Islet precursor cell (in vitro differentiated cells): ENCODE data around the gene NMUR1.

Experiments
- DNase-seq: peaks from one replicate; pipeline ENCODE4 v3.0.0-alpha.2; 2018

NMUR1 gene

DNA sequence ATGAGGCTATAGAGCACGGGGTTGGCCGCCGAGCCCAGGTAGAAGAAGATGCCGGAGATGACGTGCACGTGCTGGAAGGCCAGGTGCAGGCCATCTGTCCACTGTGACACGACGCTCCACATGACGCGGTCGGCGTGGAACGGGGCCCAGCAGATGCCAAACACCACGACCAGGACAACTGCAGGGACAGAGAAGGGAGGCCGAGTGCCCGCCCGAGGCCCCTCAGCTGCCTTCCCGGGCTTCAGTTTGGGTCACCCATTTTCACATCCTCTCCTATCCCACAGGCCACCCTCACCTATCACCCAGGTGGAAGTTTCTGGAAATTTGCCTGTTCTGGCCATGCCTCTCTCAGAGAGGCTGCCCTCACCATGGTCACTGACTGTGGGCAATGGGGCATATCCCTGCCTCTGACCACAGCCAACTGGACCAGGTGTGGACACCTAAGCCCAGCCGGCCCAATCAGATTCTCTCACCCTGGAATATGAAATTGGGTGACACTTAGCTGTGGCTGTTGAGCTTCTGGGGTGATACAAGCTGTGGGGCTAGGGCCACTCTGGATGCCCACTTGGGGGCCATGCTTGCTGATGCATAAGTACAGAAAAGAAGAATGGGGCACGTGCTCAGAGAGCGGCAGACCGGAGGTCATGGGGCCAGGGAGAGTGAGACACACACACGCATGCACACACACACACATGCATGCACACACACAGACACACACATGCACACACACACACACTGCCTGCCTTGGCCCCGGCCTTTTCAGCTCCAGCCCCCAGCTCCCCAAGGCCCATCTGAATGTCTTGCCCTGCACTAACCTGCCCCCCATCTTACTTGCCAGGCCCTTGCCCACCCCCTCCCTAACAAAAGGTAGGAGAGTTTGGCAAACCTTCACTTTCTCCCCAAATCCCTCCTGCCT is 4.7 kb downstream of the NMUR1 start:
- no peak for DNase-seq

DNA sequence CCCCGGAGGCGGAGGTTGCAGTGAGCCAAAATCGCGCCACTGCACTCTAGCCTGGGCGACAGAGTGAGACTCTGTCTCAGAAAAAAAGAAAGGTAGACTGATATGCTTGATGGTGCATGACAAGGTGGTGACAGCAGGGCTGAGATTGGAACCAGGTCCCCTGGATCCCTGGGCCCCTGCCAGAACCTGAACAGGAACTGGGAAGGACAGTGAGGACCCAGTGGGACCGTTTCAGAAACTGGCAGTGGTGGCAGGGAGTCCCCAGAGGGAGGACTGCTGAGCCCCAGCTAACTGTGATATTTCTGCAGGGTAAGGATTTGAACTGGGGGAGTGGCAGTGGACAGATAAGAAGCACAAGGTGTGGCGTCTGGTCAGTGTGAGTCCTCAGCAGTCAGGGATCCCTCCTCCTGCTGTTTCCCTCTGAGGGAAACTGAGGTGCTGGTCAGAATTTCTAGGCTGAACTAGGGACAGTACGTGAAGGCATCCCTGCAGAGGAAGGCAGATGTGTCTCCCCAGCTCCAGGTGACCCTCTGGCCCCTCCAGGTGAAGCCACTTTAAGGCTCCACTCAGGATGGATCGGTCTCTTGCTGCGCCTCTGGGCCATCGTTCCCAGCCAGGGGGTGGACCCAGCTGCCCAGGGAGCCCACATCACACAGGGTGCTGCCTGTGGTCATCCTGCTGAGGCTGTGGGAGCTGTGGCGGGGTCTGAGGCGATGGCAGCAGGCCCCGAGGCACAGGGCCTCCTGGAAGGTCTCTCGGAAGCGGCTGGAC is 5.6 kb downstream of the NMUR1 start:
- no peak for DNase-seq

DNA sequence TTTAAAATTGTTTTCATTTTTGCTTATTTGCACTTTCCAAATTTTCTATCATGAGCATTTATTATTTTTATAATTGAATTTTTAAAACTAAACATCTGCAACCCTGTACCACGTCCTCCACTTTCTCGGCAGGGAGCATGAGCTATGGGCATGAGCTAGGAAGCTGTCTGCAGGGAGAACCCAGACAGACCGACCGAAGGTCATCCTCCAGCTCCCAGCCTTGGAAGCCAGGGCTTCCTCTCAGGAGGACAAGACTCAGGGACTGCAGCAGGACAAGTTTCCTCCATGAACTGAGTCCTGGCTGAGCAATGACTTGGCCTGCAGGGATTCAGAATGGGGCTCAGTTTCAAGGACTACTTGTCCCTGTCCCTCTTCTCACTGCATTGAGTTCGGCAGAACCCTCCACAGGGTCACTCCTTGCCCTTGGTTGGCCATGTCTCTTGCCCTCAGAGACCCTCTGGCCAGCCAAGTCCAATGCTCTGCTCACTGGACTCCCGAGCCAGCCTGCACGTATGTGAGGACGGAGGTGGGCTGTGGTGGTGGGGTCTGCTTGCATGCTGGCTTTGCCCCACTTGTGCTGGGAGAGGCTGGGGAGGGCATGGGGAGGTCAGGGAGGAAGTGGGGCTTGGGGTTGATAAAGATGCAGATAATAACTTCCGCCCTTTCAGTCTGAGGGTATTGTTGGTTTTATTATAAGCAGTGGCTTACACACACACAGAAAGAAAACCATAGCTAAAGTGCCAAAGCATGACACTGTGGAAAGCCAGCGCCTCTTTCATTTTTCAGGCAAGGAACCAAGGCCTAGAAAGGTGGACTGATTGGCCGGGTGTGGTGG is 6.6 kb downstream of the NMUR1 start:
- no peak for DNase-seq

- DNase-seq, result no peak
Observed at GRCh38 chr2:231522418-231523180, 7.6 kb downstream of the NMUR1 start.

- DNase-seq, result no peak
Observed at GRCh38 chr2:231521443-231521842, 8.8 kb downstream of the NMUR1 start.

- DNase-seq, result no peak
Observed at GRCh38 chr2:231519975-231520555, 10.2 kb downstream of the NMUR1 start.

- no peak for DNase-seq
Observed at GRCh38 chr2:231518771-231519170, 11.5 kb downstream of the NMUR1 start.

- DNase-seq, result no peak
Observed at GRCh38 chr2:231515603-231516002, 14.6 kb downstream of the NMUR1 start.

DNA sequence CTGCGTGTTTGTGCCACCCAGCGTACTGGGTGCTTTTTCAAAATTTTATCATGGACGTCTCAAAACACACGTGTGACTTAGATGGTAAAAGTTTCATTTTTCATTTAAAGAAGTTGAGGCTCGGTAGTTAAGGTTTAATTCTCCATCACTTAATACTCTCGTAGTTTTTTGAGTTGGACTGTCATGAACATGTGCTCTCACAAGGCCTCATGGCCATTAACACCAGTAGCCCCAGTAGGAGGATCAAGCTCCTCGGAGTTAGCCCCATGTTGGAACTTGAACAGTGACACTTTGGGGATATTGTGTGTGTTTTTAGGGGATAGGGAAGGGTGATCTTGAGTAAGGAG is 15.3 kb downstream of the NMUR1 start:
- DNase-seq, result no peak

- peak; percentile 99 for DNase-seq
Observed at GRCh38 chr2:231514225-231514950, 15.9 kb downstream of the NMUR1 start.

DNA sequence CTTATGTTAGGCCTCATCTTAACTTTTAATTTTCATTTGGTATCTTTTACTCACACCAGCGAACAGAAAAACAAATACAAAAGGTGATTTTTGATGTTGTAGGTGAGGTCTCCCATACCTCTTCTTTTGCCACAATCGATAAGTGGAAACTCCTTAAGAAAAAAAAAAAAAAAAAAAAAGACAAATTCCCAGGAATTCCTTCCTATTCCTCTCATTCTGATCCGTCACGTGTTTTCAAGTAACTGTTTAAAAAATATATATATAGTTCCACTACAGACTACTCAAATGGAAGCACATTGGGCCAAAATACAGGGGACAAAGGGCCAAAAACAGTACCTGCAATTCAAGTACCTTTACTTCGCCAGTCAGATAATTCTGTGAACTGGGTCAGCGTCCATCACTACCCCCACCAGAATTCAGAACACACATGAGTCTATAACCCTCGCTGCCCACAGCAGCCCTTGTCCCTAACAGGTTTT is 16.5 kb downstream of the NMUR1 start:
- no peak for DNase-seq

GRCh38 chr2:231512222-231512621 is 18.0 kb downstream of the NMUR1 start:
- no peak for DNase-seq

DNA sequence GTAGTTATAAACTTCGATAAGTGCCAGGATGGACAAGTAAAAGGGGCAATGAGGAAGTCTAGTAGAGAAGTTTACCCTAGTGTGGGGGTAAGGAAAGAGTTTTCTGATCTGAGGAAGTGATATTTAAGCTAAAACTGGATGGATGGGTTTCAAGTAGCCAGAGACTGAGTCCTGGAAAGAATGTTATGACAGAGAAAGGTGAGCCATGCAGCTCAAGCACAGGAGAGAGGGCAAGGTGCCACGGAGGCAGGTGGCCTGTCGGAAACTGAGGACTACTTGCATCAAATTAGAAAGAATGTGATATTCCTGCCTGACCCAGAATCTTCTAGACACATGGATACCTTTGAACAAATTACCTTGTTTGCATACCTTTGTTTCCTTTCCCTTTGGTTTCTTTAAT is 26.5 kb downstream of the NMUR1 start:
- no peak for DNase-seq

- DNase-seq, result no peak
Observed at GRCh38 chr2:231502596-231502995, 27.6 kb downstream of the NMUR1 start.

- DNase-seq, result no peak
Observed at GRCh38 chr2:231497651-231498050, 32.6 kb downstream of the NMUR1 start.

DNA sequence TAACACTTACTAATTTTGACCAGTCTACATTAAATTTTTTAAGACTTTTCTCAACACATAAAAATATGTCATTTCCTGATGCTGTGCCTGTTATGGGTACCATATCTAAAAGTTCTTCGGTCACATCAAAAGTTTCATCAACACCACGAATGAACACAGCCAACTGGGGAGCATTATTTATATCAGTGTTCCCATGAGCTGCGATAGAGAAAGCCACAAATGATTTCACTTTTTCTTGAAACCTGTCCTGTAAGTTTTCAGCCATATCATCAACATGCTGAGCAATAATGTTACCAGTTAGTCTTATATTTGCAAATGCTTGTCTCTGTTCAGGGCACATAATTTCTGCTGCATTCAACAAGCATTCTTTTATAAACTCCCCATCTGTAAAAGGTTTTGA is 35.6 kb downstream of the NMUR1 start:
- DNase-seq, result no peak

DNA sequence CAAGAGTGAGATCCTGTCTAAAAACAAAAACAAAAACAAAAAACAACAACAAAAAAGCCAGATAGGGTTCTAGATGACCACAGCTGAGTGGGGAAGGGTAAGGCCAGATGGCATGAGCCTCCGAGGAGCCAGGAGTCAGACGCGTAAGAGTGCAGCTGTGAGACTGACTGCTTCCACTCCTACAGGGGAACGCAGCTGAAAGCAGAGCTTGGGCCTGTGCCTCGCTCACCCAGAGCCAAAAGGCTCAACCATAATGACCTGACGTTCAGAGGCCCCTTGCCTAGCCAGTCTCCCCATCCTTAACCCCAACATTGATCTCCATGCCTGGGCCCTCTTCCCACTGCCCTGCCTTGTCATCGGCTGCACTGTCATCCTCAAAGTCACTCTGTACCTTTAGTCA is 39.4 kb downstream of the NMUR1 start:
- DNase-seq, result no peak

GRCh38 chr2:231489990-231490389 is 40.3 kb downstream of the NMUR1 start:
- no peak for DNase-seq

- no peak for DNase-seq
Observed at GRCh38 chr2:231488331-231488730, 41.9 kb downstream of the NMUR1 start.

DNA sequence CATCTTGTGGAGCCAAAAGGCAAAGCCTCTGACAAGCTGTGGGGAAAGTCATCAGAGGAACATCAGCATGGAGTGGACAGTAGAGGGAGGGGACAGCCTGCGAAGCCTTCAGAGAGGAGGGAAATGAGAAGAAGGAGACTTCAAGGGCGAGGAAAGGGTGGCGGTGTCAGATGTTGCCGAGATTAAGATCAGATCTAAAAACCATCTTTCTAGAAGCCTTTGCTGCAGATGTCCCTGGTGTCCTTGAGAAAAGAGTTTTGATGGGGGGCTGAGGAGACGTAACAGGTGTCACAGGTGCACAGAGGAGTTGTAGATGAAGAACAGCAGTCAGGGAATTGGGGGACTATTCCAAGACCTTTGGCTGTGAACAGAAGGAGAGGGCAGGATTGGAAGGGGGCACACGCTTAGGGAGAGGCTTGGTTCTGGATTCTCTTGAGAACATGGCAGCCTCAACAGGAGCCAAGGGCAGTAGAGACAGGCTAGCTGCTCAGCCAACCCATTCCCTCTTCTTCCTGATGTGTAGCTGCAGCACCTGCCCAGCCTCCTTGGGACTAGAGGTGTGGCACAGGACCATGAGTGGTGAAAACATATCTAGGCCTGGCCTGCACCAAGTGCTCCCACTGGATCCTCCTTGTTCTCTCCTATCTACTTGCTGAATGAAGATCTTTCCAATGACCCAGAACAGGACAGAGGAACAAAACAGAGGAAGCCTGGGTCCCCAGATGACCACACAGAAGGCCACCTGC is 43.2 kb downstream of the NMUR1 start:
- DNase-seq, result no peak
